MCF 10A (cell line): ENCODE results near the gene SIKE1. TPM values are rescaled to one million over a fixed set of nuclear protein-coding genes. Genes with fewer than 3 reads are reported as not detected.
A peak's percentile ranks its signal among the peaks of the same experiment; 100 is the strongest.

ENCODE experiments used
- BruUV-seq: library from RNA; stranded (reverse); fragments of 400-500 nt; replicated peaks from 2 replicates; lab custom pipeline; 2021; lab: Mats Ljungman, UMichigan
- CTCF ChIA-PET: fragments of 300-600 bp; sonication (Branson Sonifier 250); formaldehyde crosslinking; extraction: SDS; loops from one replicate; lab custom pipeline; 2021; ENCODE audit warnings: antibody characterized with exemption, inconsistent platforms; lab: Yijun Ruan, JAX
- POLR2A ChIA-PET: fragments of 300-600, 350-650 bp; sonication (Branson Sonifier 250); formaldehyde crosslinking; extraction: SDS; loops from one replicate; lab custom pipeline; 2020; ENCODE audit warnings: antibody characterized with exemption, inconsistent platforms; lab: Yijun Ruan, JAX
- DNase-seq: peaks from one replicate; pipeline ENCODE4 v3.0.0-alpha.2; 2018; ENCODE audit not compliant: unreplicated experiment
- H3K27ac Mint-ChIP-seq: one replicate; pipeline ENCODE4 v1.8.0; 2022; ENCODE audit warnings: mild to moderate bottlenecking, low read depth, mixed read lengths; ENCODE audit not compliant: unreplicated experiment
- H3K27me3 Mint-ChIP-seq: one replicate; pipeline ENCODE4 v1.8.0; 2022; ENCODE audit warnings: mixed read lengths; ENCODE audit not compliant: insufficient read depth, unreplicated experiment
- H3K36me3 Mint-ChIP-seq: one replicate; pipeline ENCODE4 v1.8.0; 2022; ENCODE audit warnings: mild to moderate bottlenecking, moderate library complexity, mixed read lengths; ENCODE audit not compliant: insufficient read depth, unreplicated experiment
- H3K4me1 Mint-ChIP-seq: one replicate; pipeline ENCODE4 v1.8.0; 2022; ENCODE audit warnings: mixed read lengths; ENCODE audit not compliant: insufficient read depth, unreplicated experiment
- H3K4me3 Mint-ChIP-seq: one replicate; pipeline ENCODE4 v1.8.0; 2022; ENCODE audit warnings: mild to moderate bottlenecking, moderate library complexity, mixed read lengths; ENCODE audit not compliant: unreplicated experiment
- H3K9me3 Mint-ChIP-seq: one replicate; pipeline ENCODE4 v1.8.0; 2022; ENCODE audit warnings: mixed read lengths; ENCODE audit not compliant: unreplicated experiment
- intact Hi-C: fragments of 100-400 bp; cut with micrococcal nuclease; formaldehyde crosslinking; loops from 2 replicates; pipeline ENCODE4 v1.14.1; 2022
- total RNA-seq: library from RNA; stranded (reverse); gene quantifications from 2 replicates; pipeline ENCODE4 v1.2.3, GENCODE V29; 2022
- TF ChIP-seq, protein P1 (sequence below): fragments of 200-600 bp; IDR thresholded peaks from one replicate; pipeline ENCODE4 v1.8.0; 2022; ENCODE audit warnings: antibody characterized with exemption, mild to moderate bottlenecking; ENCODE audit not compliant: unreplicated experiment

Gene SIKE1
- total RNA-seq, 1 experiment from 2014 or later = 66.2 TPM

GRCh38 chr1:114753143-114753542, 27.3 kb downstream of the SIKE1 start:
- BruUV-seq = no TSS peak
- intact Hi-C loops = no loop called here
- H3K36me3 Mint-ChIP-seq = peaks cover 49% of the 10 kb centered on the region

GRCh38 chr1:114750780-114751179, 29.7 kb downstream of the SIKE1 start:
- Mint-ChIP-seq H3K36me3 (peaks cover 66% of the 10 kb centered on the region), H3K4me3 (no peak overlapping the region), H3K27me3 (no peaks in the 10 kb centered on the region), H3K4me1 (peaks cover 57% of the 10 kb centered on the region), H3K9me3 (no peaks in the 10 kb centered on the region), H3K27ac (no peak overlapping the region)
- TF ChIP-seq, protein P1, sequence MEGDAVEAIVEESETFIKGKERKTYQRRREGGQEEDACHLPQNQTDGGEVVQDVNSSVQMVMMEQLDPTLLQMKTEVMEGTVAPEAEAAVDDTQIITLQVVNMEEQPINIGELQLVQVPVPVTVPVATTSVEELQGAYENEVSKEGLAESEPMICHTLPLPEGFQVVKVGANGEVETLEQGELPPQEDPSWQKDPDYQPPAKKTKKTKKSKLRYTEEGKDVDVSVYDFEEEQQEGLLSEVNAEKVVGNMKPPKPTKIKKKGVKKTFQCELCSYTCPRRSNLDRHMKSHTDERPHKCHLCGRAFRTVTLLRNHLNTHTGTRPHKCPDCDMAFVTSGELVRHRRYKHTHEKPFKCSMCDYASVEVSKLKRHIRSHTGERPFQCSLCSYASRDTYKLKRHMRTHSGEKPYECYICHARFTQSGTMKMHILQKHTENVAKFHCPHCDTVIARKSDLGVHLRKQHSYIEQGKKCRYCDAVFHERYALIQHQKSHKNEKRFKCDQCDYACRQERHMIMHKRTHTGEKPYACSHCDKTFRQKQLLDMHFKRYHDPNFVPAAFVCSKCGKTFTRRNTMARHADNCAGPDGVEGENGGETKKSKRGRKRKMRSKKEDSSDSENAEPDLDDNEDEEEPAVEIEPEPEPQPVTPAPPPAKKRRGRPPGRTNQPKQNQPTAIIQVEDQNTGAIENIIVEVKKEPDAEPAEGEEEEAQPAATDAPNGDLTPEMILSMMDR = no peak
- POLR2A ChIA-PET = no interaction called here
- intact Hi-C loops = no loop called here
- CTCF ChIA-PET = interaction anchor here (0.7 kb wide), 2 partner anchors 9 to 363 kb away, joined by 3 read pairs; no protein-coding TSS in a partner anchor
- no peak for DNase-seq
- no TSS peak for BruUV-seq

More at GRCh38 chr1:114753143-114753542, 27.3 kb downstream of the SIKE1 start:
- no peak overlapping the region for H3K4me3 Mint-ChIP-seq
- H3K27me3 Mint-ChIP-seq = no peaks in the 10 kb centered on the region
- TF ChIP-seq, protein P1 = no peak
- DNase-seq = no peak
- CTCF ChIA-PET = no interaction called here
- H3K9me3 Mint-ChIP-seq = no peaks in the 10 kb centered on the region
- no peak overlapping the region for H3K27ac Mint-ChIP-seq
- H3K4me1 Mint-ChIP-seq = peaks cover 62% of the 10 kb centered on the region
- POLR2A ChIA-PET = no interaction called here

- H3K27me3 Mint-ChIP-seq = no peaks in the 10 kb centered on the region
Measured at GRCh38 chr1:114749835-114750234, 30.6 kb downstream of the SIKE1 start.

GRCh38 chr1:114746450-114747121, 33.9 kb downstream of the SIKE1 start:
- CTCF ChIA-PET = no interaction called here
- no peak overlapping the region for H3K4me3 Mint-ChIP-seq
- H3K9me3 Mint-ChIP-seq = no peaks in the 10 kb centered on the region
- no TSS peak for BruUV-seq
- no peaks in the 10 kb centered on the region for H3K27me3 Mint-ChIP-seq
- POLR2A ChIA-PET = interaction anchor here (1.0 kb wide), 1 partner anchor 30 kb away, joined by 3 read pairs; the partner anchor contains the start of gene NRAS
- no peak for DNase-seq
- H3K27ac Mint-ChIP-seq = peak overlapping the region; percentile 19
- H3K36me3 Mint-ChIP-seq = peaks cover 81% of the 10 kb centered on the region
- TF ChIP-seq, protein P1 = no peak
- intact Hi-C loops = no loop called here
- peaks cover 46% of the 10 kb centered on the region for H3K4me1 Mint-ChIP-seq

More at GRCh38 chr1:114749835-114750234, 30.6 kb downstream of the SIKE1 start:
- POLR2A ChIA-PET = interaction anchor here (0.8 kb wide), 1 partner anchor 81 kb away, joined by 4 read pairs; no protein-coding TSS in a partner anchor
- H3K27ac Mint-ChIP-seq = no peak overlapping the region
- BruUV-seq = no TSS peak
- CTCF ChIA-PET = interaction anchor here (0.9 kb wide), 1 partner anchor 361 kb away, joined by 3 read pairs; no protein-coding TSS in a partner anchor
- TF ChIP-seq, protein P1 = no peak
- H3K4me1 Mint-ChIP-seq = peaks cover 53% of the 10 kb centered on the region
- no peak for DNase-seq
- H3K36me3 Mint-ChIP-seq = peaks cover 66% of the 10 kb centered on the region
- intact Hi-C loops = no loop called here
- no peak overlapping the region for H3K4me3 Mint-ChIP-seq
- no peaks in the 10 kb centered on the region for H3K9me3 Mint-ChIP-seq
